Measurements from ENCODE around the gene MRPS26. TPM values are rescaled to one million over a fixed set of nuclear protein-coding genes. Genes with fewer than 3 reads are reported as not detected.
A peak's percentile ranks its signal among the peaks of the same experiment; 100 is the strongest.

Gene MRPS26
- total RNA-seq, 3 donors from 2014 or later (not counting 1 experiment from before 2014, with no cell fraction given) = 17.5 to 21.3 (median 19.1) TPM

GRCh38 chr20:3077618-3078134 is 31.8 kb downstream of the MRPS26 start:
- Histone ChIP-seq H3K4me3 (ENCODE audit: low read length) (no peak overlapping the region), H3K4me1 (ENCODE audit: control insufficient read depth, insufficient read depth, low read length) (peaks cover 16% of the 10 kb centered on the region), H3K27ac (ENCODE audit: low read length) (no peak overlapping the region), H3K36me3 (ENCODE audit: control insufficient read depth, insufficient read depth, low read length) (no peaks in the 10 kb centered on the region), H3K27me3 (ENCODE audit: control insufficient read depth, insufficient read depth, low read length) (peaks cover 15% of the 10 kb centered on the region), H3K9me3 (ENCODE audit: control insufficient read depth, insufficient read depth, low read length) (no peaks in the 10 kb centered on the region)
- TF ChIP-seq CTCF (IDR thresholded peaks at IDR 0.05) = no peak
- Mint-ChIP-seq H3K36me3 (no peaks in the 10 kb centered on the region), H3K27me3 (ENCODE audit: low read depth in 2 of 2) (peaks cover 34 to 36% of the 10 kb centered on the region in 2 donors), H3K27ac (no peak overlapping the region), H3K4me3 (peak overlapping the region; percentile 11), H3K4me1 (peaks cover 7 to 12% of the 10 kb centered on the region in 2 donors), H3K9me3 (no peaks in the 10 kb centered on the region)
- DNase-seq (peak in 1 of 2 donors; percentile 43), ATAC-seq (peak; percentile 43 to 64 (median 59))
- intact Hi-C loops (cut with micrococcal nuclease) = no loop called here
- 6% methylated on average over 4 of the region's 4 CpGs for WGBS (ENCODE audit: insufficient coverage)

- peaks cover 27% of the 10 kb centered on the region for H3K27me3 ChIP-seq (ENCODE audit: control insufficient read depth, insufficient read depth, low read length)
- H3K36me3 ChIP-seq (ENCODE audit: control insufficient read depth, insufficient read depth, low read length) = no peaks in the 10 kb centered on the region
- DNase-seq (no peak), ATAC-seq (no peak)
- Mint-ChIP-seq H3K9me3 (no peaks in the 10 kb centered on the region), H3K27ac (no peak overlapping the region), H3K36me3 (no peaks in the 10 kb centered on the region), H3K27me3 (ENCODE audit: low read depth in 2 of 2) (peaks cover 48 to 54% of the 10 kb centered on the region in 2 donors), H3K4me3 (no peak overlapping the region), H3K4me1 (peaks cover 7 to 18% of the 10 kb centered on the region in 2 donors)
- H3K27ac ChIP-seq (ENCODE audit: low read length) = no peak overlapping the region
- 56% methylated on average over 6 of the region's 6 CpGs for WGBS (ENCODE audit: insufficient coverage)
- no peak for TF ChIP-seq CTCF (IDR thresholded peaks at IDR 0.05)
- no peaks in the 10 kb centered on the region for H3K9me3 ChIP-seq (ENCODE audit: control insufficient read depth, insufficient read depth, low read length)
- no peak overlapping the region for H3K4me3 ChIP-seq (ENCODE audit: low read length)
- H3K4me1 ChIP-seq (ENCODE audit: control insufficient read depth, insufficient read depth, low read length) = peaks cover 23% of the 10 kb centered on the region
- intact Hi-C loops (cut with micrococcal nuclease) = no loop called here
Measured at GRCh38 chr20:3080939-3081388, 35.1 kb downstream of the MRPS26 start.

- no peaks in the 10 kb centered on the region for H3K36me3 Mint-ChIP-seq
- Histone ChIP-seq H3K4me3 (ENCODE audit: low read length) (no peak overlapping the region), H3K27me3 (ENCODE audit: control insufficient read depth, insufficient read depth, low read length) (peaks cover 27% of the 10 kb centered on the region), H3K9me3 (ENCODE audit: control insufficient read depth, insufficient read depth, low read length) (no peaks in the 10 kb centered on the region), H3K36me3 (ENCODE audit: control insufficient read depth, insufficient read depth, low read length) (no peaks in the 10 kb centered on the region), H3K4me1 (ENCODE audit: control insufficient read depth, insufficient read depth, low read length) (peaks cover 23% of the 10 kb centered on the region), H3K27ac (ENCODE audit: low read length) (no peak overlapping the region)
- no peaks in the 10 kb centered on the region for H3K9me3 Mint-ChIP-seq
- H3K27ac Mint-ChIP-seq = no peak overlapping the region
- intact Hi-C loops (cut with micrococcal nuclease) = no loop called here
- ATAC-seq (no peak), DNase-seq (no peak)
- peaks cover 7 to 18% of the 10 kb centered on the region in 2 donors for H3K4me1 Mint-ChIP-seq
- WGBS (ENCODE audit: insufficient coverage) = 64% methylated on average over 11 of the region's 11 CpGs
- peak overlapping the region; percentile 72 for H3K4me3 Mint-ChIP-seq
- H3K27me3 Mint-ChIP-seq (ENCODE audit: low read depth in 2 of 2) = peaks cover 48 to 54% of the 10 kb centered on the region in 2 donors
- TF ChIP-seq CTCF (IDR thresholded peaks at IDR 0.05) = no peak
Measured at GRCh38 chr20:3081641-3082040, 35.8 kb downstream of the MRPS26 start.

All from natural killer cell (primary cell).